HepG2 (cell line): ENCODE data around the gene RABL6. TPM values are rescaled to one million over a fixed set of nuclear protein-coding genes. Genes with fewer than 3 reads are reported as not detected.

Source experiments
- E2F1 ChIP-seq: sonication (generic); formaldehyde crosslinking; IDR thresholded peaks from 2 replicates; pipeline ENCODE4 v1.5.0; 2020; ENCODE audit warnings: missing genetic modification reagents
- HMGXB4 ChIP-seq, 2 experiments: sonication (generic) in 1 of 2; formaldehyde crosslinking in 1 of 2; IDR thresholded peaks; 2 replicates each; pipeline versions ENCODE4 v1.4.0 to v1.6.1; 2018 to 2020; ENCODE audit warnings: missing genetic modification reagents in 2 of 2, borderline replicate concordance in 1 of 2, low read depth in 1 of 2, mild to moderate bottlenecking in 1 of 2, missing biosample characterization in 1 of 2
- ZFP91 ChIP-seq: sonication (generic); formaldehyde crosslinking; IDR thresholded peaks from 2 replicates; pipeline ENCODE4 v1.9.0; 2022; ENCODE audit warnings: missing genetic modification reagents, mild to moderate bottlenecking, borderline replicate concordance
- ZNF235 ChIP-seq: sonication (generic); formaldehyde crosslinking; IDR thresholded peaks from 2 replicates; pipeline ENCODE4 v1.8.1; 2023; ENCODE audit warnings: mild to moderate bottlenecking, missing genetic modification reagents, borderline replicate concordance
- ZNF326 ChIP-seq: sonication (generic); formaldehyde crosslinking; IDR thresholded peaks from 2 replicates; pipeline ENCODE4 v1.4.0; 2020; ENCODE audit warnings: missing genetic modification reagents, borderline replicate concordance
- ZNF333 ChIP-seq: sonication (generic); formaldehyde crosslinking; IDR thresholded peaks from 2 replicates; pipeline ENCODE4 v1.4.0; 2020; ENCODE audit warnings: mild to moderate bottlenecking, missing genetic modification reagents, borderline replicate concordance
- ZNF597 ChIP-seq: sonication (generic); formaldehyde crosslinking; IDR thresholded peaks from 2 replicates; pipeline ENCODE4 v1.5.0; 2020; ENCODE audit warnings: missing genetic modification reagents
- ZNF670 ChIP-seq: sonication (generic); formaldehyde crosslinking; IDR thresholded peaks from 2 replicates; pipeline ENCODE4 v1.8.0; 2022; ENCODE audit warnings: mild to moderate bottlenecking, missing genetic modification reagents, borderline replicate concordance
- ZNF713 ChIP-seq: sonication (generic); formaldehyde crosslinking; IDR thresholded peaks from 2 replicates; pipeline ENCODE4 v1.4.0; 2020; ENCODE audit warnings: mild to moderate bottlenecking, missing genetic modification reagents
- polyA plus RNA-seq, 8 experiments: library from polyadenylated mRNA; depleted of rRNA in 3 of 8; stranded (reverse) in 7 of 8; unstranded in 1 of 8; fragments of >200 nt; fragmentation: Illumina TruSeq in 4 of 8; extraction: Trizol in 4 of 8; gene quantifications; 2 replicates each; pipeline versions ENCODE4 v1.2.1 to v1.2.3, GENCODE V29; 2011 to 2016; ENCODE audit warnings: low read depth in 4 of 8, missing spikeins in 1 of 8, mixed read lengths in 1 of 8; ENCODE audit not compliant: insufficient read depth in 1 of 8
- total RNA-seq, 5 experiments: library from RNA; depleted of rRNA; stranded (reverse); fragments of >200 nt; fragmentation: Illumina TruSeq; extraction: Trizol; gene quantifications; 2 replicates each; pipeline ENCODE4 v1.2.3, GENCODE V29; 2016; ENCODE audit warnings: low read depth in 1 of 5
- TF ChIP-seq, protein P1 (sequence below): sonication (generic); formaldehyde crosslinking; IDR thresholded peaks from 2 replicates; pipeline ENCODE4 v1.4.0; 2020; ENCODE audit warnings: missing genetic modification reagents, mild to moderate bottlenecking, borderline replicate concordance
- TF ChIP-seq, protein P2 (sequence below): IDR thresholded peaks from 2 replicates; pipeline ENCODE4 v1.6.1; 2012; ENCODE audit warnings: low read depth, low read length, improper control_type of control experiment
- TF ChIP-seq, protein P3 (sequence below): sonication (generic); formaldehyde crosslinking; IDR thresholded peaks from 2 replicates; pipeline ENCODE4 v1.4.0; 2020; ENCODE audit warnings: mild to moderate bottlenecking, missing genetic modification reagents
- TF ChIP-seq, protein P4 (sequence below): sonication (generic); formaldehyde crosslinking; IDR thresholded peaks from 2 replicates; pipeline ENCODE4 v1.5.1; 2020; ENCODE audit warnings: mild to moderate bottlenecking, moderate library complexity, missing genetic modification reagents

Gene RABL6
- total and polyA plus RNA-seq, 2 of the 13 experiments (the other 11 are each of a cell fraction or from before 2014, with no cell fraction given) = 81.5 to 125 TPM

- TF ChIP-seq ZFP91 (CRISPR knock-in tag) = no peak
- TF ChIP-seq ZNF597 (CRISPR knock-in tag) = no peak
- TF ChIP-seq ZNF326 = 0 out of 2 replicates have a peak, but pooled peaks have one; percentile 41
- no peak for TF ChIP-seq ZNF713 (CRISPR knock-in tag)
- no peak for TF ChIP-seq ZNF670 (CRISPR knock-in tag)
- TF ChIP-seq HMGXB4 (CRISPR knock-in tag; IDR thresholded peaks at IDR 0.05; ENCODE audit: borderline replicate concordance in 1 of 2, low read depth in 1 of 2) = peak; percentile 48 to 55; a peak in 2 of 4 replicates
- TF ChIP-seq, protein P1, sequence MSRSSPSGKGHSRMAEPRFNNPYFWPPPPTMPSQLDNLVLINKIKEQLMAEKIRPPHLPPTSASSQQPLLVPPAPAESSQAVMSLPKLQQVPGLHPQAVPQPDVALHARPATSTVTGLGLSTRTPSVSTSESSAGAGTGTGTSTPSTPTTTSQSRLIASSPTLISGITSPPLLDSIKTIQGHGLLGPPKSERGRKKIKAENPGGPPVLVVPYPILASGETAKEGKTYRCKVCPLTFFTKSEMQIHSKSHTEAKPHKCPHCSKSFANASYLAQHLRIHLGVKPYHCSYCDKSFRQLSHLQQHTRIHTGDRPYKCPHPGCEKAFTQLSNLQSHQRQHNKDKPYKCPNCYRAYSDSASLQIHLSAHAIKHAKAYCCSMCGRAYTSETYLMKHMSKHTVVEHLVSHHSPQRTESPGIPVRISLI (CRISPR knock-in tag) = no peak
- TF ChIP-seq, protein P2, sequence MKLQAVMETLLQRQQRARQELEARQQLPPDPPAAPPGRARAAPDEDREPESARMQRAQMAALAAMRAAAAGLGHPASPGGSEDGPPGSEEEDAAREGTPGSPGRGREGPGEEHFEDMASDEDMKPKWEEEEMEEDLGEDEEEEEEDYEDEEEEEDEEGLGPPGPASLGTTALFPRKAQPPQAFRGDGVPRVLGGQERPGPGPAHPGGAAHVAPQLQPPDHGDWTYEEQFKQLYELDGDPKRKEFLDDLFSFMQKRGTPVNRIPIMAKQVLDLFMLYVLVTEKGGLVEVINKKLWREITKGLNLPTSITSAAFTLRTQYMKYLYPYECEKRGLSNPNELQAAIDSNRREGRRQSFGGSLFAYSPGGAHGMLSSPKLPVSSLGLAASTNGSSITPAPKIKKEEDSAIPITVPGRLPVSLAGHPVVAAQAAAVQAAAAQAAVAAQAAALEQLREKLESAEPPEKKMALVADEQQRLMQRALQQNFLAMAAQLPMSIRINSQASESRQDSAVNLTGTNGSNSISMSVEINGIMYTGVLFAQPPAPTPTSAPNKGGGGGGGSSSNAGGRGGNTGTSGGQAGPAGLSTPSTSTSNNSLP = no peak
- 0 out of 2 replicates have a peak, but pooled peaks have one; percentile 50 for TF ChIP-seq E2F1
- no peak for TF ChIP-seq ZNF235 (CRISPR knock-in tag)
- peak; percentile 71; the same call in 1 of the 2 replicates for TF ChIP-seq ZNF333
- TF ChIP-seq, protein P3, sequence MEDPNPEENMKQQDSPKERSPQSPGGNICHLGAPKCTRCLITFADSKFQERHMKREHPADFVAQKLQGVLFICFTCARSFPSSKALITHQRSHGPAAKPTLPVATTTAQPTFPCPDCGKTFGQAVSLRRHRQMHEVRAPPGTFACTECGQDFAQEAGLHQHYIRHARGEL (CRISPR knock-in tag) = peak; percentile 32; the same call in 1 of the 2 replicates
- TF ChIP-seq, protein P4, sequence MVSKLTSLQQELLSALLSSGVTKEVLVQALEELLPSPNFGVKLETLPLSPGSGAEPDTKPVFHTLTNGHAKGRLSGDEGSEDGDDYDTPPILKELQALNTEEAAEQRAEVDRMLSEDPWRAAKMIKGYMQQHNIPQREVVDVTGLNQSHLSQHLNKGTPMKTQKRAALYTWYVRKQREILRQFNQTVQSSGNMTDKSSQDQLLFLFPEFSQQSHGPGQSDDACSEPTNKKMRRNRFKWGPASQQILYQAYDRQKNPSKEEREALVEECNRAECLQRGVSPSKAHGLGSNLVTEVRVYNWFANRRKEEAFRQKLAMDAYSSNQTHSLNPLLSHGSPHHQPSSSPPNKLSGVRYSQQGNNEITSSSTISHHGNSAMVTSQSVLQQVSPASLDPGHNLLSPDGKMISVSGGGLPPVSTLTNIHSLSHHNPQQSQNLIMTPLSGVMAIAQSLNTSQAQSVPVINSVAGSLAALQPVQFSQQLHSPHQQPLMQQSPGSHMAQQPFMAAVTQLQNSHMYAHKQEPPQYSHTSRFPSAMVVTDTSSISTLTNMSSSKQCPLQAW (CRISPR knock-in tag) = peak; percentile 89
These were observed 8.5 kb upstream of the RABL6 start (continued) for GRCh38 chr9:136799079-136799853.
